Psoas muscle (tissue), 8 donors: ENCODE results near the gene TRANK1. TPM values are rescaled to one million over a fixed set of nuclear protein-coding genes. Genes with fewer than 3 reads are reported as not detected.
A peak's percentile ranks its signal among the peaks of the same experiment; 100 is the strongest.

Source experiments
- ATAC-seq, 4 donors: fragments of 200-7000 bp; cut with Tn5 transposase; one replicate each; pipeline ENCODE4 v1.9.1; 2020; ENCODE audit warnings: moderate library complexity in 3 of 4, mild to moderate bottlenecking in 2 of 4
- DNase-seq, 2 donors: peaks; one replicate each; pipeline ENCODE4 v3.0.0-alpha.2; 2020
- H3K27ac ChIP-seq: fragments of 200-600 bp; one replicate; pipeline ENCODE4 v1.8.0; 2022
- H3K27me3 ChIP-seq, 3 donors: fragments of 200-600 bp in 1 of 3; one replicate each; pipeline versions ENCODE4 v1.6.1 to v1.8.0; 2013 to 2022; ENCODE audit warnings: low read length in 2 of 3, mild to moderate bottlenecking in 2 of 3, moderate library complexity in 1 of 3; ENCODE audit not compliant: insufficient read depth in 3 of 3
- H3K36me3 ChIP-seq, 2 donors: fragments of 200-600 bp in 1 of 2; one replicate each; pipeline versions ENCODE4 v1.6.1 to v1.8.0; 2013 to 2022; ENCODE audit warnings: low read depth in 1 of 2, mild to moderate bottlenecking in 1 of 2, moderate library complexity in 1 of 2; ENCODE audit not compliant: insufficient read depth in 1 of 2
- H3K4me1 ChIP-seq: fragments of 200-600 bp; one replicate; pipeline ENCODE4 v1.8.0; 2022
- H3K4me3 ChIP-seq: fragments of 200-600 bp; one replicate; pipeline ENCODE4 v1.8.0; 2022; ENCODE audit warnings: mild to moderate bottlenecking
- H3K9me3 ChIP-seq: fragments of 200-600 bp; one replicate; pipeline ENCODE4 v1.8.0; 2022
- CTCF ChIP-seq: fragments of 200-600 bp; IDR thresholded peaks from one replicate; pipeline ENCODE4 v1.8.0; 2022; ENCODE audit warnings: antibody characterized with exemption
- WGBS, 3 donors: extraction: QIAGEN DNeasy Blood & Tissue Kit; methylation state at CpG; one replicate each; pipeline versions ENCODE4 v1.1.6 to v1.1.7; 2013; 5-methylcytosine and 5-hydroxymethylcytosine counted together
- intact Hi-C, 2 donors: fragments of 100-400 bp; cut with DNase I; formaldehyde crosslinking; loops; one replicate each; pipeline versions ENCODE4 v1.11.0 to v1.14.2; 2022
- long read RNA-seq, 2 donors: library from polyadenylated mRNA; unstranded; transcript quantifications; one replicate each; pipeline ENCODE4 v2.0.0, GENCODE V29; 2021
- polyA plus RNA-seq, 3 donors: library from polyadenylated mRNA; stranded (reverse); fragments of 200-250 nt; gene quantifications; one replicate each; pipeline ENCODE4 v1.2.3, GENCODE V29; 2013
- total RNA-seq, 4 donors: library from RNA; stranded (reverse); fragmentation: NEBNext Ultra II Directional in 2 of 4; extraction: Animal tissue kit (Norgen Biotek cat#: 25700) in 2 of 4; gene quantifications; one replicate each; pipeline versions ENCODE4 v1.2.1 to v1.2.4, GENCODE V29; 2021 to 2023
- donor health status: healthy with polysubstance abuse.
- donor health status: DM: no; HTN: no; CAD: no; lungs with moderate emphysema.
- donor health status: Bipolar disorder and iron deficiency.
- donor health status: healthy.
- donor health status: DM: yes; HTN: yes; CAD: no.
- donor health status: DM: no; HTN: no; CAD: no.
- donor health status: DM: no; HTN: no; CAD: no.
- donor health status: DM: yes; HTN: yes; CAD: no.

TRANK1 gene
- total RNA-seq (1 to 10 TPM in 3 of 4 donors, under 1 TPM in 1; 0.63 to 4.5 (median 1.9) TPM), polyA plus RNA-seq (under 1 TPM; 0.28 to 0.60 (median 0.43) TPM)
- long read RNA-seq, donor 1, partial matches to known transcripts: 1 of 1 reads
- long read RNA-seq, donor 1, other reads (novel, unspliced or antisense): 0 of 1 reads
- long read RNA-seq, donor 2, partial matches to known transcripts: 1 of 1 reads
- long read RNA-seq, donor 2, other reads (novel, unspliced or antisense): 0 of 1 reads

- no peaks in the 10 kb centered on the region for H3K4me1 ChIP-seq
- ATAC-seq (peak; percentile 43 to 74 (median 46)), DNase-seq (peak; percentile 67 to 78)
- peak within 1 kb of the TSS; percentile 55 for H3K27ac ChIP-seq
- WGBS, 3 donors: 1 to 3% (median 2%) methylated on average over 32 to 68 of the region's 68 CpGs
- TF ChIP-seq CTCF: no peak
- H3K4me3 ChIP-seq: peak within 1 kb of the TSS; percentile 83
- no peaks in the 10 kb centered on the region for H3K36me3 ChIP-seq
- H3K9me3 ChIP-seq: no peaks in the 10 kb centered on the region
- intact Hi-C loops: no loop called here
- peaks cover 0 to 18% (median 8%) of the 10 kb centered on the region in 3 donors for H3K27me3 ChIP-seq
Observed at GRCh38 chr3:36944641-36945270, at the start of gene TRANK1. TRANK1 (minus strand) TSS chr3:36945054; CDS start chr3:36944809, 245 bp downstream.

DNA sequence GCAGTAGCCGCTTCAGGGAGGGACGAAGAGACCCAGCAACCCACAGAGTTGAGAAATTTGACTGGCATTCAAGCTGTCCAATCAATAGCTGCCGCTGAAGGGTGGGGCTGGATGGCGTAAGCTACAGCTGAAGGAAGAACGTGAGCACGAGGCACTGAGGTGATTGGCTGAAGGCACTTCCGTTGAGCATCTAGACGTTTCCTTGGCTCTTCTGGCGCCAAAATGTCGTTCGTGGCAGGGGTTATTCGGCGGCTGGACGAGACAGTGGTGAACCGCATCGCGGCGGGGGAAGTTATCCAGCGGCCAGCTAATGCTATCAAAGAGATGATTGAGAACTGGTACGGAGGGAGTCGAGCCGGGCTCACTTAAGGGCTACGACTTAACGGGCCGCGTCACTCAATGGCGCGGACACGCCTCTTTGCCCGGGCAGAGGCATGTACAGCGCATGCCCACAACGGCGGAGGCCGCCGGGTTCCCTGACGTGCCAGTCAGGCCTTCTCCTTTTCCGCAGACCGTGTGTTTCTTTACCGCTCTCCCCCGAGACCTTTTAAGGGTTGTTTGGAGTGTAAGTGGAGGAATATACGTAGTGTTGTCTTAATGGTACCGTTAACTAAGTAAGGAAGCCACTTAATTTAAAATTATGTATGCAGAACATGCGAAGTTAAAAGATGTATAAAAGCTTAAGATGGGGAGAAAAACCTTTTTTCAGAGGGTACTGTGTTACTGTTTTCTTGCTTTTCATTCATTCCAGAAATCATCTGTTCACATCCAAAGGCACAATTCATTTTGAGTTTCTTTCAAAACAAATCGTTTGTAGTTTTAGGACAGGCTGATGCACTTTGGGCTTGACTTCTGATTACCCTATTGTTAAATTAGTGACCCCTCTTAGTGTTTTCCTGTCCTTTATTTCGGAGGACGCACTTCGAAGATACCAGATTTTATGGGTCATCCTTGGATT, 48.8 kb upstream of the TRANK1 start, which contains the start of gene MLH1:
Gene MLH1 (plus strand): TSS at position 193 of the 958 bp plus-strand sequence. CDS start 30 bp downstream, at position 223.
- DNase-seq (peak; percentile 94 to 98), ATAC-seq (peak; percentile 88 to 93 (median 92))
- TF ChIP-seq CTCF: no peak
- no peaks in the 10 kb centered on the region for H3K27me3 ChIP-seq
- peaks cover 5 to 41% of the 10 kb centered on the region in 2 donors for H3K36me3 ChIP-seq
- no peaks in the 10 kb centered on the region for H3K9me3 ChIP-seq
- peak within 1 kb of the TSS; percentile 98 for H3K27ac ChIP-seq
- H3K4me1 ChIP-seq: peaks cover 58% of the 10 kb centered on the region
- intact Hi-C loops: loop anchor here in 1 of 2 donors (10.0 kb wide), 1 partner anchor 1171 kb away; the partner anchor contains the start of gene OXSR1
- peak within 1 kb of the TSS; percentile 79 for H3K4me3 ChIP-seq
- WGBS, 3 donors: 0 to 1% (median 1%) methylated on average over 47 of the region's 47 CpGs

GRCh38 chr3:36992806-36993325, 48.0 kb upstream of the TRANK1 start, which contains the start of gene EPM2AIP1:
EPM2AIP1 (minus strand) TSS chr3:36993131; CDS start chr3:36993077, 54 bp downstream.
- ATAC-seq (peak; percentile 61 to 91 (median 89)), DNase-seq (peak; percentile 96 to 98)
- peak within 1 kb of the TSS; percentile 79 for H3K4me3 ChIP-seq
- peak within 1 kb of the TSS; percentile 98 for H3K27ac ChIP-seq
- H3K4me1 ChIP-seq: peaks cover 65% of the 10 kb centered on the region
- intact Hi-C loops: loop anchor here in 1 of 2 donors (10.0 kb wide), 1 partner anchor 1172 kb away; the partner anchor contains the start of gene OXSR1
- H3K36me3 ChIP-seq: peaks cover 3 to 40% of the 10 kb centered on the region in 2 donors
- 0% methylated on average over 48 of the region's 48 CpGs for WGBS, 3 donors
- H3K9me3 ChIP-seq: no peaks in the 10 kb centered on the region
- peak; percentile 41 for TF ChIP-seq CTCF
- H3K27me3 ChIP-seq: no peaks in the 10 kb centered on the region
